GM18858 (cell line): ENCODE measurements around the gene DMAC2L.
"Not testable (repeated sequence)": the region's sequence is repeated elsewhere in the genome, so short reads cannot be mapped to it uniquely, and the experiment has no call there.

Experiments
- ATAC-seq: cut with Tn5 transposase; IDR thresholded peaks from one replicate; pipeline ENCODE4 v1.9.1; 2021; ENCODE audit not compliant: unreplicated experiment

The DMAC2L gene, protein sequence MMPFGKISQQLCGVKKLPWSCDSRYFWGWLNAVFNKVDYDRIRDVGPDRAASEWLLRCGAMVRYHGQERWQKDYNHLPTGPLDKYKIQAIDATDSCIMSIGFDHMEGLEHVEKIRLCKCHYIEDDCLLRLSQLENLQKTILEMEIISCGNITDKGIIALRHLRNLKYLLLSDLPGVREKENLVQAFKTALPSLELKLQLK

DNA sequence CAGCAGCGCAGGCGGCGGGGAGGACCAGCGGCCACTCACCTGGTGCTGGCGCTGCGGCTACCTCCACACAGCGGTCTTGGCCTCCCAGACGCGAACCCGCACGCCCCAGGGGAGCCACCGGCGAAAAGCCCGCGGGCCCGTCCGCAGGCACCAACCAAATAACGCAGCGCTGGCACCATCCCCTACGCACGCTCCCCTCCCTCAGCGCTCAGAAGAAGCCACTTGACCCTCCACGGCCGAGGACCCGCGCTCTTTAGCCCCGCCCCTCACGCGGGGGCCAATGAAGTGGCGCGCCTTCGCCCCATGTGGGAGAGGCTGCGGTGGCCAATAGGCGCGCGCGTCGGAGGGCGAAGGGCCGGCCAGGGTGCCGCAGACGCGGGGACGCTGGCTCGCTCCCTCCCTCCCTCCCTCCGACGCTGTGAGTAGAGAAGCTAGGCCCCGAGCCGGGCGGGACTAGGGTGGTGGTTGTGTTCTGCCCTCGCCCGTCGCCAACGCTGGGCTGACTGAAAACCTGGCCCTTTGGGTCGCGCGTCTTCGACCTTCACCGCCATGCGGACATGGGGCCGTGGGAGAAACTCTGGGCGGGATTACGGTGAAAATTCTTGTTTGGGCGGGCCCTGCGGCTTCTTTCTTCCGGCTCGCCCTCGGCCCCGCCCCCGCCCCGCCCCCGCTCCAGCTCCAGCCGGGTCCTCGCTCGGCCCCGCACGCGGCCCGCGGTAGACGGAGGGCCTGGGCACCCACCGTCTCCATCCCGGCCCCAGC, at the start of gene DMAC2L, which contains the start of gene L2HGDH:
TSS of gene DMAC2L (plus strand) at position 353 of the 762 bp plus-strand sequence. CDS start 9,164 bp downstream, outside the sequence.
TSS of gene L2HGDH (minus strand) at position 258 of the 762 bp plus-strand sequence. CDS start at position 179, 79 bp downstream.
- ATAC-seq = peak; percentile 82

DNA sequence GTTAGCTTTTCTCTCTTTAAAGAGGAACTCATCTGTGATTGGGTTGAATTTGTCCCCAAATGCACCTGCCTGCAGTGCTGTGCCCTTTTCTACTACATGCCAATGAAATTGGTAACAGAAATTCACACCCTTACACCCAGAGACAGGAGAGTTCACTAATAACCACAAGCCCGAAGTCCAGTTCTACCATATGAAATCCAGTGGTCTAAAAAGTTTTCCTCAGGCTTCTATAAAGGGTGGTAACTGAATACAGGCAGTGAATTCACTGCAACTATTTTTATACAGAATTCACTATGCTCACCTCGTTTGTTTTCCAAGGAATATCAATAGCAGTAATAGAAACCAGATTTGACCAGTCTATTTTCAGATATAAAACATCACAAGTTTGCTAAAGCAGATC, 49.3 kb upstream of the DMAC2L start:
- ATAC-seq = no peak

DNA sequence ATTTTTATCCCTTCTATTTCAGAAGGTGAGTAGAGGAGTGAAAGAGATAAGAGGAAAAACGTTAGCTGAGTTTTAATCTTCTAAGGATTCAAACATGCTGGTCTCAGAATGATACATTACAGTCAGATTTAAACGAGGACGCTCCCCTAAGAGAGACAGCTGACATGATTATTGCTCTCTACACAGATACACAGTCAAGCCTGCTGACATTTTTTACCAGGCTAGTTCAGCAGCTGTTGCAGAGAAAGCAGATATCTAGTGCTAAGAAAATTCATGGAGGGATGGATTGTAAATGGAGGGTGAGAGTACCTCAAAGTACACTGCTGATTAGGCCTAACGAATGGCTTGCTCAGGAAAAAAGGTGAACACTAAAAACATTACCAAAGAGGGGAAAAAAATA, 48.8 kb upstream of the DMAC2L start:
- no peak for ATAC-seq

DNA sequence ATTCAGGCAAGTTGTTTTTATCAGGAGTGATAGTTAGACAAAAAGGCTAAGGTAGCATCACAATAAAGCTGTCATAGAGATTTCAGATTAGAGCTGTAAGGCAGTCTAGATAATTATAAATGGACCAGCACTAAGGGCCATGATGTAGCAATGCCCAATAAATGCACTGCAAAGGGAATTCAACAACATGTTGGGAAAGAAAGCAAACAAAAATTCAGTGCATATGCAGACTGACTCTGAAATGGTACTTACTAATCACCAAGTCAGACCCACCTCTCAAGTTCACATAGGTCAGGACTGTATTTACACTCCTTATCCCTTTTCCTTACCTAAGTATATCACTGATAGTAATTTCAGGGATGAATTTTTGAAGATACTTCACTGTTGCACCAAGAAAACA, 47.1 kb upstream of the DMAC2L start:
- no peak for ATAC-seq

DNA sequence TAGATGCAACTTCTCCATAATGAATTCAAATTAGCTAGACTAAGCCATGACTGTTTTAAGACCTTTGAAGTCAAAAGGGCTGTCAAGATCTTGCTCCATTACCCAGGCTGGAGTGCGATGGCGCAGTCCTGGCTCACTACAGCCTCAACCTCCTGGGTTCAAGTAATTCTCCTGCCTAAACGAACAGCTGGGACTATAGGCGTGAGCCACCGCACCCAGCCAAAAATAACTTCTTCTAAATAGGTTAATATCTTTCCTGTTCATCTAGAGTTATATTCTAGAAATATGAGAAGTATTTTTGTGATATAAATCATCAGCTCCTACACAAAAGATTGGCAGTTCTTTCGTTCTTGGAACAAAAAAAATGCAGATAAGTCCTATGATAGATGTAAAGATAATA, 41.2 kb upstream of the DMAC2L start:
- ATAC-seq = no peak

DNA sequence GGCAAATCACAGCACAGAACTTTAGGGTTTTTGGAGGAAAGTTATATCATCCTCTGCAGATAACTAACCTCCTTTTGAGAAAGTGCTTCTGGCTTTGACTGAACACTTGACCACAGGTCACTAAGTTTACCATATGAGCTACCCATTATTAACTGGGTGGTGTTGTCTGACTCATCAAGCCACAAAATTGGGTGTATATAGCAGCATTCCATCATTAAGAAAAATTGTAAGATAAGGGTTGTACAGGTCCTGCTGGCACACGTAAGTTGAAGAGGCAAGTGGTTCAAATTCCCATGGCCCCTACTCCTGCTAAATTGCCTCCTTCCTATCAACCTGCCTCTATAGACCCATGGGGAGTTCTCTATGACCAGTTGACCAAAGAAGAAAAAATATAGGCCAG, 39.6 kb upstream of the DMAC2L start:
- no peak for ATAC-seq

DNA sequence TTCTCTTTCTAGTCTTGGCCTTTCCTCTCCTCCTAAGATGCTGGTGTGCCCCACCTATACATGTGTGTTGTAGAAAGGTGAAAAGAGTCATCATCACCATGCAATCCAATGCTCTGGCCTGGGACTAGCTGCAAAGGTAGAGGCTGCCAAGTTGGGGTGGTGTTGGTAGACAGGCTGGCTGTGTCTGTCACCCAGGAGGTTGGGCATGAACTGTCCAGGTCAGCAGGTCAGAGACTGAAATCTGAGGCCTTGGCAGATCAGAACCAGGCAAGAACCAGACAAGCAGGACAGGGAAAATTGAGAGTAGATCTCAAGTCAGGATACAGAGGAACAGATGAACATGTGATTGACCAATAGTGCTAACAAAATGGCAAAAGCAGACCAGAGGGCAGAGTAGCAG, 26.3 kb upstream of the DMAC2L start:
- ATAC-seq = no peak

DNA sequence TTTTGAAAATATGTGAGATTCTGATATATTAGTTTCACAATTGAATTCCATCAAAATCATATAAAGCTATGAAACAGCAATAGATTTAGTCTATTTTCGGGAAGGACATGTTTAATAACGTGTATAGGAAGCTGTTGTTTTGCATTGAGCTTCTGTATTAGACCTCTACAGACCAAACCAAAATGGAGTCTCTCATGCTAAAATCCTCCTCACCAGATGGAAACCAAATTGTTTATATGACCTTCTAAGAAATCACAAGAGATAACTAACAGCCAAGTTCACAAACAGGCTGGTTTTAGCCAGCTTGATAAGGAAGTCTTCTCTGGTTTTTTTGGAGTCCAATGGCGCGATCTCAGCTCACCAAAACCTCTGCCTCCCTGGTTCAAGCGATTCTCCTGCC, 24.0 kb upstream of the DMAC2L start:
- ATAC-seq = no peak

DNA sequence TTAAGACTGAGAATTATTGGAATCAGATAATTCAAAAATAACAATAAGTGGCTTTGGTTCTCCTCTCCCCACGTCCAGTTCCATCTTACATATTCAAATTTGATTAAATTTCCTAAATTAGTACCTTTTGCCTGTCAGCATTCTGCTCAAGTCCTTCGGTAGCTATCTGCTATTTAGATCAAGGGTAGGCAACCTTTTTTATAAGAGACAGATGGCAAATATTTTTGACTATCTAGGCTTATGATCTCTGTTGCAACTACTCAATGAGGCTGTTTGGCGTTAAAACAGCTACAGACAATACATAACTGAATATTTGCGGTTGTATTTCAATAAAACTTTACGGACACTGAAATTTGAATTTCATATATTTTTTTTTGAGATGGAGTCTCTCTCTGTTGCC, 21.8 kb upstream of the DMAC2L start:
- no peak for ATAC-seq

DNA sequence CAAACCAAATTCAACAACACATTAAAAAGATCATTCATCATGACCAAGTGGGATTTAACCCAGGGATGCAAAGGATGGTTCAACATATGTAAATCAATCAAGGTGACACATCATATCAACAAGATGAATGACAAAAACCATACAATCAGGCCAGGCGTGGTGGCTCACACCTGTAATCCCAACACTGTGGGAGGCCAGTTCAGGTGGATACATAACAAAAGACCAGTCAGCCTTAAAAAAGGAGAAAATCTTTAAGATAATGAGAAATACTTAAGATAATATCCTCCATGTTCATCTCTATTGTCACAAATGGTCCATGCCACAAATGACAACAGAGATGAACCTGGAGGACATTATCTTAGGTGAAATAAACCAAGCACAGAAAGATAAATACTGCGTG, 12.5 kb upstream of the DMAC2L start:
- ATAC-seq = no peak

DNA sequence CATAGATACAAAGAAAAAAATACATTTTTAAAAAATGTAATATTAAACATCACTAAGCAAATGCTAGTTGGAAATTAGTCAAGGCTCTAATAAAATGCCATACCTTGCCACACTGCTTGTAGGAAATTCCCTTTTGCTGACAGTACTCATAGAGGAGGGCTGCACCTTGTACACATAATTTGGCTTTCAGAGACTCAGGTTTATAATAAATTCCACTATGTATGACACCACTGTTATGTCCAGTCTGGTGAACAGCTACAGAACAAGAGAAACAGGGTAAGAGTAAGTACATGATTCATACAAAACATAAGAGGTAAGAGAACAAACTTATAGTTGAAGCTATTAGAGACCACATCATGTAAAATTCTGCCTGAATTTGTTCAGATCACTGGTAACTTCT, 10.2 kb upstream of the DMAC2L start:
- ATAC-seq = no peak

DNA sequence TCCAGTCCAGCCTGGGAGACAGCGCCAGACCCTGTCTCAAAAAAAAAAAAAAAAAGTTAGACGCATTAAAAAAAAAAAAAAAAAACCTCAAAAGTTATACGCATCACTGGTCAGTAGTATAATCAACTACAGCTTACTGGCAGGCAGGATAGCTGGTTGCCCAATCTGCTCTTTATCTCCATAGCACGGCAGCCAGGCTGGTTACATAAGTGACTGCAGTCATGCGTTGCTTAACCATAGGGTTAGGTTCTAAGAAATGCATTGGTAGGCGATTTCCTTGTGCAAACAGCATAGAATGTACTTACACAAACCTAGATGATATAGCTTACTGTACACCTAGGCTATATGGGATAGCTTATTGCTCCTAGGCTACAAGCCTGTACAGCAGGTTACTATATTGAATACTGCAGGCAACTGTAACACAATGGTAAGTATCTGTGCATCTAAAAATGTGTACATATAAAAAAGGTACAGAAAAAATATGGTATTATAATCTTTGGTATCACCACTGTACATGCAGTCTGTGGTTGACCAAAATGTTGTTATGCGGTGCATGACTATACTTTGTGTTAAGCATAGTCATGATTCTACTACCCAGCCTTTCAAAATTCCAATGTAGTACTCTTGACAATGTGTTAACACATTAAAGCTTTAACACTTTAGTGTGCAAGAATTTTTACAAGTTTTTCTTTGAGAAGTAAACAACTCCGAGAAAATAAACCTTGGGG, 8.2 kb upstream of the DMAC2L start:
- no peak for ATAC-seq

DNA sequence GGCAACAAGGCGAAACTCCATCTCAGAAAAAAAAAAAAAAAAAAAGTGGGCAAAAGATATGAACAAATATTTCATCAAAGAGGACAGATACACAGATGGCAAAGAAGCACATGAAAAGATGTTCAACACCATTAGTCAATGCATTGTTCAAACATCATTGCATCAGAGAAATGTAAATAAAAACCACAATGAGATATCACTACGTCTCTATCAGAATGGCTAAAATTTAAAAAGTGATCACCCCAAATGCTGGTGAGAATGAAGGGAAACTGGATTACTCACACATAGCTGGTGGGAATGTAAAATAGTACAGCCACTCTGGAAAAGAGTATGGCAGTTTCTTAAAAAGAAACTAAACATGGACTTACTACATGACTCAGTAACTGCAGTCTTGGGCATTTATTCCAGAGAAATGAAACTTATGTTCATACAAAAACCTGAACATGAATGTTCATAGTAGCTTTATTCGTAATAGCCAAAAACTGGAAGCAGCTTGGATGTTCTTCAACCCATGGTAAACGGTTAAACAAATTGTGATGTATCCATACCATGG, 3.7 kb upstream of the DMAC2L start:
- no peak for ATAC-seq

DNA sequence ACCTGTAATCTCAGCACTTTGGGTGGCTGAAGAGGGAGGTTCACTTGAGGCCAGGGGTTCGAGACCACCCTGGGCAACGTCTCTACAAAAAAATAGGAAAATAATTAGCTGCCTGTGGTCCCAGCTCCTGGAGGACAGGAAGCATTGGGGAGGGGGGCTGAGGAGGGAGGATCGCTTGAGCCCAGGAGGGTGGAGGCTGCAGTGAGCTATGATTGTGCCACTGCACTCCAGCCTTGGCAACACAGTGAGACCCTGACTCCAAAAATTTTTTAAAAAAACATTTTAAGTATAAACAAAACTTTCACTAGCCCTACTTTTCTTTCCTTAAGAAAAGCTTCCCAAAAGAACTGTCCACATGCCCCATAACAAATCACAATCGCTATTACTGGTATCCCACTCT, 1.7 kb upstream of the DMAC2L start:
- ATAC-seq = no peak

DNA sequence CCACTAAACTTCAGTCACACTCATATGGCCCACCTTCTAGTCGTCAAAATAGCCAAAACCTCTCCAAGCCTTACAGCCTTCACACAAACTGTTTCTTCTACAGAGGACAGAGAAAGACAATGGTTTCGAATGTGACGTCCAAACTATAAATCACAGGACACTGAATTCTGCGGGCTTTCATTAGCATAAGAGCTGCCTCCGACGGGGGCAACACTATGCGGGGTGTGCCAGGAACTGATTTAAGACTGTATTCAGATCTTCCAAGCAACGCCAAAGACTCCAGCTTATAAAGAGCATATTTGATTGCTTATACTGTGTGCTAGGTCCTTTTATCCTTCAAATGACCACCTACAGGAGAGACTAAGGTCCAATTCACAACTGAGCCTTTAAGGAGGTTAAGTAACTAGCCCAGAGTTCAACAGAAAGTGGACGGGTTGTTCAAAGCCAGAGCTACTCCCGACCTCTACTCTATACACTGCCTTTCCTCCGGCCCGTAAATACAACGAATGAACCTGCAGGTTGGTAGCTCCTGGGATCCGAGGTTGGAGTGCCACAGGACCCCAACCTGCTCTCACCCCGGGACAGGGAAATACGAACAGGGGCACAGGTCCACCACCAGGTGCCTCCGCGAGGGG, 670 bp upstream of the DMAC2L start:
- no peak for ATAC-seq

DNA sequence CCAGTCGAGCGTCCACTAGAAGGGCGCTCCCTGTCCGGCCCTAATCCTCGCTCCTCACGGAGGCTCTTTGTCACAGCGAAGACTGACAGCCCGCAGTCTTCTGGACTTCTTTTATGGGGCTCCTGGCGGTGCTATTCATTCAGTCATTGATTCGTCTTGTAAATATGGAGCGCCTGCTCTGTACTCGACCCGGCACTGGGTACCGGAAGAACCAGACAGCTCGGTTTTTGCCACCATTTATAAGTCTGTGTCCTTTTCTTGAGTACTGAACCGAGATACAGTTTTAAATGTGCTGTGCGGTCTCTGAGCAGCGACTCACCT, 570 bp downstream of the DMAC2L start:
- ATAC-seq = peak; percentile 22

DNA sequence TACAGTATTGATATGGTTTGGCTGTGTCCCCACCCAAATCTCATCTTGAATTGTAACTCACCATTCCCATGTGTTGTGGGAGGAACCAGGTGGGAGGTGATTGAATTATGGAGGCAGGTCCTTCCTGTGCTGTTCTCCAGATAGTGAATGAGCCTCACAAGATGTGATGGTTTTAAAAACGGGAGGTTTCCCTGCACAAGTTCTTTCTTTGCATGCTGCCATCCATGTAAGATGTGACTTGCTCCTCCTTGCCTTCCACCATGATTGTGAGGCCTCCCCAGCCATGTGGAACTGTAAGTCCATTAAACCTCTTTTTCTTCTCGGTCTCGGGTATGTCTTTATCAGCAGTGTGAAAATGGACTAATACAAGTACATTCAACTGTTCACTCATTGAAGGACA, 2.0 kb downstream of the DMAC2L start:
- not testable (repeated sequence) for ATAC-seq

DNA sequence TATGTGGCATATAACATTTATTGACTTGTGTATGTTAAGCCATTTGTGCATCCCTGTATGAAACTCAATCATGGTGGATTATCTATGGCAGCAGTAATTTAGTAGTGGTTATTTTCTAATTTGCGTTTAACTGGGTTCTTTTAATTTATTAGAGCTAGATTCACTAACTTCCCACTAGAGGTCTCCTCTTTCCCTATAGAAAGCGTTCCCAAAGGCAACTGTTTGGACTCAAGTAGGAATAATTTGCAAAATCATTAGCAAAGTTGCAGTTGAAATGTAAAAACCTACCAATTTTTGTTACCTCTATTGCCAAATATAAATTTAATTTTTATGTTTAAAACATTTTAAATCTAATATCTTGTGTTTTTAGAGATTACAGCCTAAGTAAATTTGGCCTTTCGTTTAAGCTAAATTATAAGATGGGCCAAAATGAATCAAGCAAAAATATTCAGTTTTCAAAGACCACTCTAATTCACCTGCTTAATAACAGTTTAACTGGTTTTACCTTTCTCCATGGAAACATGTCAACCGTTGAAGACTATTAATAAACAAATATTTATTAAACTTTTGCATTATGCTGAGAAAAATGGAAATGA, 6.0 kb downstream of the DMAC2L start:
- no peak for ATAC-seq

DNA sequence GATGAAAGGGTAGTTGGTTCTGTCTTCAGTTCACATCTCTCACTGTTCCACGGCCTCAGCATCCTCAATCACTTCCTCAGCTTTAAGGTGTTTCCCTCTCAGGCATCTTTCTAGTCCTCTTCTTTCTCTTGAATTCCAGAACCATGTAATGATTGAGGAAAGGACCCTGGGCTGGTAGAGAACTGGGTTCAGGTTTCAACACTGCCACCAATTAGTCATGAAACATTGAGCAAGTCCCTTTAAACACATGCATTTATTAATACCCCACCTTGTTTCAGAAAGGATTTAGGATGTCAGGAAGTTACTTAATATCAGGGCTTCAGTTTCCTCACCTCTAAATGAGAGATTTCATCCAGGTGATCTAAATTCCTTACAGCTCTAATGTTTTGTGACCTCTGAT, 7.2 kb downstream of the DMAC2L start:
- no peak for ATAC-seq

DNA sequence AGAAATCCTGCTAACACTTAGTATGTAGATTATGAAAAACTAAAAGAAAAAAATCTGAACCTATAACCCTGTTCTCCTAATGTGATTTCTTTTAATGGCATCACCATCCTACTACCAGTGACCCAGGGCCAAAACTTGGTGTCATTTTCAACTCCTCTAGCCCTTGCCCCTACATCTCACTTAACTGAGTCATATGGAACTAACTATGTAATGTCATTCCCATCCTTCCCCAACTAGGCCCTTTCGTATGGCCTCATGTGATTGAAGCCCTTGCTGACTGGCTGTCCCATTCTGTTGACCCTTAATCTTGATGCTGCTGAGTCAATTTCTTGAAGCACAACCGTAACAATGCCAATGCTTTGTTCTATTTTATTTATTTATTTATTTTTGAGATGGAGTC, 7.6 kb downstream of the DMAC2L start:
- ATAC-seq = no peak

DNA sequence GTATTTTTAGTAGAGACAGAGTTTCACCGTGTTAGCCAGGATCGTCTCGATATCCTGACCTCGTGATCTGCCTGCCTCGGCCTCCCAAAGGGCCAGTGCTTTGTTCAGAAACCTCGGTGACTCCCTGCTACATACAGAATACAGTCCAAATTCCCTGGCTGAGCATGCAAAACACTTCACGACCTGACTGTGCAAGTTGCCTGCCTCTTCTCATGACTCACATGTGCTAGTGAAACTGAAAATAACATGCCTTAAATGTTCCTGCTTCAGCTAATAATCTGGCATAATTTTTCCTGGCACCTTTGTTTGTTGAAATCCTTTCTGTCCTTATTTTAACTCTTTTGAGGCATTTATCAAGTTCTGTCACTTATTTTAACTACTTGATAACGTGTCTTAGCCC, 8.2 kb downstream of the DMAC2L start:
- ATAC-seq = peak; percentile 35
